Activated naive CD4-positive, alpha-beta T cell treated with anti-CD3 and anti-CD28 coated beads, Interleukin-2, amount 10 ng/mL, durations not matched to agents 7 days and 5 days (primary cell): ENCODE results near the gene MCTP2.

ENCODE experiments used
- CTCF ChIA-PET: fragments of 350-600 bp; sonication (Branson Sonifier 250); formaldehyde crosslinking; loops from one replicate; lab custom pipeline; 2021; ENCODE audit warnings: antibody characterized with exemption; lab: Charles Lee
- DNase-seq: peaks from one replicate; pipeline ENCODE4 v3.0.0-alpha.2; 2020
- H3K27ac Mint-ChIP-seq: one replicate; pipeline ENCODE4 v1.8.0; 2021; ENCODE audit warnings: mild to moderate bottlenecking, moderate library complexity, mixed read lengths
- H3K27me3 Mint-ChIP-seq: one replicate; pipeline ENCODE4 v1.8.0; 2021; ENCODE audit warnings: mild to moderate bottlenecking, mixed read lengths
- H3K36me3 Mint-ChIP-seq: one replicate; pipeline ENCODE4 v1.8.0; 2021; ENCODE audit warnings: mixed read lengths
- H3K4me1 Mint-ChIP-seq: one replicate; pipeline ENCODE4 v1.8.0; 2021; ENCODE audit warnings: mixed read lengths
- H3K4me3 Mint-ChIP-seq: one replicate; pipeline ENCODE4 v1.8.0; 2021; ENCODE audit warnings: mild to moderate bottlenecking, moderate library complexity, mixed read lengths
- H3K9me3 Mint-ChIP-seq: one replicate; pipeline ENCODE4 v1.8.0; 2021; ENCODE audit warnings: mixed read lengths

Gene MCTP2

GRCh38 chr15:94398001-94398400, 166.6 kb downstream of the MCTP2 start:
- H3K36me3 Mint-ChIP-seq, result peaks cover 4% of the 10 kb centered on the region
- no peak for DNase-seq

GRCh38 chr15:94400526-94401298, 169.4 kb downstream of the MCTP2 start:
- Mint-ChIP-seq H3K27ac (no peak overlapping the region), H3K4me1 (no peaks in the 10 kb centered on the region), H3K36me3 (peaks cover 4% of the 10 kb centered on the region), H3K4me3 (no peak overlapping the region), H3K27me3 (no peaks in the 10 kb centered on the region), H3K9me3 (no peaks in the 10 kb centered on the region)
- CTCF ChIA-PET, result interaction anchor here (0.9 kb wide), 1 partner anchor 237 kb away, joined by 3 read pairs; no protein-coding TSS in a partner anchor
- no peak for DNase-seq

More at GRCh38 chr15:94398001-94398400, 166.6 kb downstream of the MCTP2 start:
- Mint-ChIP-seq H3K4me3 (no peak overlapping the region), H3K27ac (no peak overlapping the region), H3K4me1 (no peaks in the 10 kb centered on the region), H3K9me3 (no peaks in the 10 kb centered on the region), H3K27me3 (no peaks in the 10 kb centered on the region)
- CTCF ChIA-PET, result no interaction called here

DNA sequence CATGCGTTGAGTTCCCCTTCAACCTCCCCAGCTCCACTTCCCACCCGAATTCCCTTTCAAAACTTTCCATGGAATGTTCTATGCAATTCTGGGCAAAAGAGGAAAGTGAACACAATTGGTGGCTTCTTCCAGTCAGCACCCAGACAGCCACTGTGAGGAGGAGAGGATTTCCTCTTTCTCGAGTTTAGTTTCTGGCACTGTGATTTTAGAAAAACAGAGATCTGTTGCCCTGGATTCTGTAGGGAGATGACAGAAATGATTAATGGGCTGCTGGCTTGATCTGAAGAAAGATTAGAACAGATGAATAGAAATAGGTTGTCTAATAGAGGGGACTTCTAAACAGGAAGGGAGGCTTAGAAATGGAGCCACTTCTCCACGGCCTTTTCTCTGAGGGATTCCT, 172.0 kb downstream of the MCTP2 start:
- DNase-seq, result no peak
- H3K9me3 Mint-ChIP-seq, result no peaks in the 10 kb centered on the region
- H3K36me3 Mint-ChIP-seq, result peaks cover 4% of the 10 kb centered on the region
- CTCF ChIA-PET, result interaction anchor here (1.3 kb wide), 1 partner anchor 8 kb away, joined by 3 read pairs; no protein-coding TSS in a partner anchor
- no peak overlapping the region for H3K4me3 Mint-ChIP-seq
- H3K27ac Mint-ChIP-seq, result no peak overlapping the region
- no peaks in the 10 kb centered on the region for H3K27me3 Mint-ChIP-seq
- no peaks in the 10 kb centered on the region for H3K4me1 Mint-ChIP-seq

DNA sequence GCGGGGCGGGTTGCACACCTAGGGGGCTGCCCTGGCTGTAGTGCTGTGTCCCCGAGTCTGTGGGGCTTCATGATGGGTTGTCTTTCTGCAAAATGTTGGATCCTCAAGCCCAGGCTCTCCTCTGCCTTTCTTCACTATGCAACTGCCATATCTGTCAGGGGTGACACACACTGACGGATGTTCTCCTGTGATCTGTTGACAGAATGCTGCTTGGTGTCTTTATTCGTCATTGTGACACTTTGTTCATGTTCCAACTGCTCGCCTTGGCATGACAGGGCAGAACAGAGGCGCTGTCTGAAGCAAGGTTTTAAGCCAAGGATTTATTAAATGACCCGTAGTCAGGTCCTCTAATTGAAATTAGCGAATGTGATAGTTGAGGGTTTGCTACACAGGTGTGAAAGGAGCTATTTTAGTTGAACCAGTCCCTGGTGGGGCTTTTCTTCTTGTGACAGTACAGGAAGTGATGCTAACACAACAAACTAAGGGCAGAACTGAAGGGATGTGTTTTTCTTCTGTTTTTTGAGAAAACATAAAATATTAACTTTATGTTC, 173.4 kb downstream of the MCTP2 start:
- no peak overlapping the region for H3K4me3 Mint-ChIP-seq
- H3K36me3 Mint-ChIP-seq, result peaks cover 4% of the 10 kb centered on the region
- H3K27ac Mint-ChIP-seq, result no peak overlapping the region
- CTCF ChIA-PET, result no interaction called here
- no peaks in the 10 kb centered on the region for H3K27me3 Mint-ChIP-seq
- no peak for DNase-seq
- no peaks in the 10 kb centered on the region for H3K9me3 Mint-ChIP-seq
- H3K4me1 Mint-ChIP-seq, result no peaks in the 10 kb centered on the region

DNA sequence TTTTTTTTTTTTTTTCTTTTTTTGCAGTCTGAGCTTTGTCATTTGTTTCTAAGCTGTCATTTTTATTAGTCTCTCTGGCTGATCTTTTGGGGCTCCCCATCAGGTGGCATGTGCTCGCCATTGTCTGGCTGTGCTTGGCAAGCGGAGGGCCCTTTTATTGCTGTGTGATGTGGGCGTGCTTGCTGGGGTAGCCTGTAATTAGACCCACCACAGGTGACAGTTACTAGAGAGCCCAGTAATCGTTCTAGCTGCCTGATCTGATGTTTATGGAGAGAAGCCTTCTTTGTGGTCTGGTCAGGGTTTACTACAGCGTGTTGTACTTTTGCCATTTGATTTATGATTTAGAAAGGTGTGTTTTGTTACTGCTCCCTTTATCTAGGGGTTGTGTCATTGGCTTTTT, 179.9 kb downstream of the MCTP2 start:
- Mint-ChIP-seq H3K9me3 (no peaks in the 10 kb centered on the region), H3K4me3 (no peak overlapping the region), H3K36me3 (no peaks in the 10 kb centered on the region), H3K27me3 (no peaks in the 10 kb centered on the region), H3K4me1 (no peaks in the 10 kb centered on the region), H3K27ac (no peak overlapping the region)
- CTCF ChIA-PET, result interaction anchor here (1.0 kb wide), 1 partner anchor 9 kb away, joined by 3 read pairs; no protein-coding TSS in a partner anchor
- no peak for DNase-seq

DNA sequence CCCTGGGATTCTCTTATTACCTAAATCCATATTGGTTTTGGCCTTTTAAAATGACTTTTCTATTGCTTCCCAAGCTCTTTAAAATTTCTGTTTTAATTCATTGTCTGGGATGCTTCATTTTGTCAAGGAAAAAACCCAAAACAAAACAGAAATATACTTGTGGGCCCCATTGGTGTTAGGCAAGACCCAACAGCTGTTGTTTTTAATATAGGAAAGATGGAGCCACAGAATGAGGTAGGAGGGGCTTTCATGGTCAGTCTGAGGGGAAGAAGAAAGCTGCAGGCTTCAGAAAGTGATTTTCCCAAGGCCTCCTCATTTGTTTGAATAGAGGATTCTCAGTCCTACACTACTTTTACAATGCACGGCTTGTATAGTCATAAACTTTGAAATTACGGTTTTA, 180.5 kb downstream of the MCTP2 start:
- no peak for DNase-seq
- Mint-ChIP-seq H3K4me3 (no peak overlapping the region), H3K9me3 (no peaks in the 10 kb centered on the region), H3K27ac (no peak overlapping the region), H3K4me1 (no peaks in the 10 kb centered on the region), H3K27me3 (no peaks in the 10 kb centered on the region), H3K36me3 (no peaks in the 10 kb centered on the region)
- CTCF ChIA-PET, result interaction anchor here (1.0 kb wide), 1 partner anchor 9 kb away, joined by 3 read pairs; no protein-coding TSS in a partner anchor

GRCh38 chr15:94412979-94413746, 181.8 kb downstream of the MCTP2 start:
- H3K9me3 Mint-ChIP-seq, result no peaks in the 10 kb centered on the region
- H3K4me1 Mint-ChIP-seq, result no peaks in the 10 kb centered on the region
- no peaks in the 10 kb centered on the region for H3K36me3 Mint-ChIP-seq
- H3K27me3 Mint-ChIP-seq, result no peaks in the 10 kb centered on the region
- no peak overlapping the region for H3K27ac Mint-ChIP-seq
- CTCF ChIA-PET, result interaction anchor here (0.9 to 1.0 kb wide), 2 partner anchors 9 to 80 kb away, joined by 3 to 4 read pairs; no protein-coding TSS in a partner anchor
- no peak overlapping the region for H3K4me3 Mint-ChIP-seq
- DNase-seq, result no peak

DNA sequence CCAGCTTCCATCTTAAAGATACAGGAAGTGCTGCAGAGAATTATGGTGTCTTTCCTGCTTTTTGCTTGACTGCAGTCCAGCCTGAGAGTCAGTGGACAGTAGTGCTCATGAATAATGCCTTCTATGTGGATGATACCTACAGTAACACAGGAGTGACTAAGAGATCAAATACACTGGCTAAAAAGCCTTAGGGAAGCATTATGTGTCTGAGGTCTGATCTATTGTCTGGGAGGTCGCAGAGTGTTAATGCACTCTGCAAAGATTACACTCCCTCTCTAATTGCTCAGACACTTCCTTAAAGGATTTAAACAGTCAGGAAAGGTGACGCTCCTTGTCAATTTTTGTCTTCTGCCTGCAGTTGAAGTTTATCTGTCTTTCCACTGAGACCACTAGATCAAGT, 183.6 kb downstream of the MCTP2 start:
- Mint-ChIP-seq H3K27me3 (no peaks in the 10 kb centered on the region), H3K27ac (no peak overlapping the region)
- CTCF ChIA-PET, result no interaction called here

GRCh38 chr15:94416267-94416666, 184.9 kb downstream of the MCTP2 start:
- Mint-ChIP-seq H3K27ac (no peak overlapping the region), H3K36me3 (no peaks in the 10 kb centered on the region), H3K9me3 (no peaks in the 10 kb centered on the region), H3K27me3 (no peaks in the 10 kb centered on the region), H3K4me1 (no peaks in the 10 kb centered on the region), H3K4me3 (no peak overlapping the region)
- CTCF ChIA-PET, result interaction anchor here (0.8 kb wide), 1 partner anchor 836 kb away, joined by 3 read pairs; no protein-coding TSS in a partner anchor
- no peak for DNase-seq

More for the DNA sequence above, 183.6 kb downstream of the MCTP2 start:
- H3K36me3 Mint-ChIP-seq, result no peaks in the 10 kb centered on the region
- H3K4me3 Mint-ChIP-seq, result no peak overlapping the region
- no peaks in the 10 kb centered on the region for H3K4me1 Mint-ChIP-seq
- DNase-seq, result no peak
- no peaks in the 10 kb centered on the region for H3K9me3 Mint-ChIP-seq

- Mint-ChIP-seq H3K27ac (no peak overlapping the region), H3K4me3 (no peak overlapping the region), H3K9me3 (no peaks in the 10 kb centered on the region), H3K4me1 (no peaks in the 10 kb centered on the region), H3K36me3 (no peaks in the 10 kb centered on the region), H3K27me3 (no peaks in the 10 kb centered on the region)
- CTCF ChIA-PET, result interaction anchor here (0.7 kb wide), 1 partner anchor 13 kb away, joined by 3 read pairs; no protein-coding TSS in a partner anchor
- no peak for DNase-seq
Observed at GRCh38 chr15:94416820-94417219, 185.5 kb downstream of the MCTP2 start.

GRCh38 chr15:94417501-94418293, 186.3 kb downstream of the MCTP2 start:
- Mint-ChIP-seq H3K36me3 (no peaks in the 10 kb centered on the region), H3K4me1 (no peaks in the 10 kb centered on the region), H3K9me3 (no peaks in the 10 kb centered on the region), H3K27ac (no peak overlapping the region), H3K4me3 (no peak overlapping the region), H3K27me3 (no peaks in the 10 kb centered on the region)
- DNase-seq, result no peak
- CTCF ChIA-PET, result interaction anchor here (0.7 kb wide), 1 partner anchor 12 kb away, joined by 3 read pairs; no protein-coding TSS in a partner anchor

- CTCF ChIA-PET, result interaction anchor here (1.2 kb wide), 1 partner anchor 9 kb away, joined by 4 read pairs; no protein-coding TSS in a partner anchor
- no peak for DNase-seq
- no peak overlapping the region for H3K4me3 Mint-ChIP-seq
- H3K4me1 Mint-ChIP-seq, result no peaks in the 10 kb centered on the region
- no peaks in the 10 kb centered on the region for H3K9me3 Mint-ChIP-seq
- H3K27me3 Mint-ChIP-seq, result no peaks in the 10 kb centered on the region
- H3K36me3 Mint-ChIP-seq, result no peaks in the 10 kb centered on the region
- H3K27ac Mint-ChIP-seq, result no peak overlapping the region
Observed at GRCh38 chr15:94421706-94422105, 190.3 kb downstream of the MCTP2 start.

- DNase-seq, result no peak
- no peak overlapping the region for H3K27ac Mint-ChIP-seq
- H3K36me3 Mint-ChIP-seq, result no peaks in the 10 kb centered on the region
Observed at GRCh38 chr15:94432279-94432678, 200.9 kb downstream of the MCTP2 start.

More at GRCh38 chr15:94432279-94432678, 200.9 kb downstream of the MCTP2 start:
- peaks cover 3% of the 10 kb centered on the region for H3K9me3 Mint-ChIP-seq
- H3K27me3 Mint-ChIP-seq, result no peaks in the 10 kb centered on the region
- H3K4me3 Mint-ChIP-seq, result no peak overlapping the region
- no peaks in the 10 kb centered on the region for H3K4me1 Mint-ChIP-seq
- CTCF ChIA-PET, result no interaction called here
